Measurements from ENCODE around the gene WFDC1. TPM values are rescaled to one million over a fixed set of nuclear protein-coding genes. Genes with fewer than 3 reads are reported as not detected.
"Not testable (repeated sequence)": the region's sequence is repeated elsewhere in the genome, so short reads cannot be mapped to it uniquely, and the experiment has no call there.

The WFDC1 gene
- total RNA-seq, 1 donor from 2014 or later = 334 TPM

DNA sequence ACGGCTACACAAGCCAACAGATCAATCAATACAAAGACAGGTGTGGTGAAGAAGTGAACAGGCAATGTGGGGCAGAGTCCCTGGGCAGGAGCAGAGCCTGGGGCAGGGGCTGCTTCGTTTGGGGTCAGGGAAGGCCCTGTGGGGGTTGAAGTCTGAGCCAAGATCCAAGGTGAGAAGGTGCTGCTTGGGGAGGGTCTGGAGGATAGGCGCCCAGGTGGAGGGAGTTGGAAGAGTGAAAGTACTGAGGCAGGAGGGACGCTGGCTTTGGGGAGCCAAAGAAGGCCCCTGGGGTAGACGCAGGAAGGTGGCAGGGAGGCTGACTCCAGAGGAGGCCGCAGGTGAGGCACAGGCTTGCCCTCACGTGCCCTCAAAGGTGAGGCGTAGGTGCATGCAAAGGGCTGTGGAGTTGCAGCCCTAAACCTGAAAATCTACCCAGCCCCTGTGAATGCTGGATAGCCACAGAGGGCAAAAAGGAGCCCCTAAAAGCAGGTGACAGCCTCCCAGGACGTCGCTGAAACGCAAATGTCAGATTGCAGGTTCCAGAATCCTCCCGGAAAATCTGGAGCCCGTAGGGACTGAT, 33.3 kb downstream of the WFDC1 start:
- DNase-seq (ENCODE audit: low spot score) = no peak

DNA sequence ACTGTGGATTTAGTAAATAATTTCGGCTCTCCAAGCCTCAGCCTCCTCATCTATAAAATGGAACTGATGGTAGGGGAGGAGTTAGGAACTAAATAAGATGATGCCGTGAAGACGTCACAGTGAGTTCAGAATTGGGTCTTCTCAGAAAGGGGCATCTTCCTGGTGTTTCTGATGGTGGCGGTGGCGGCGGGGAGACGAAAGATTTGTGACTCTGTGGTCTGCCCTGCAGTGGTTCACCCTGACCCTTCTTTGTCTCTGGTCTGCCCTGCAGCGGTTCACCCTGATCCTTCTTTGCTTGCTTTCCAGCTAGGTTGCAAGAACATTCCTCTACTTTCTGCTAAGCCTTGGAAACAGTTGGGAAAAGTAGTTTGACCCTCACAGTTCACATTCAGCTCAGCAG, 34.3 kb downstream of the WFDC1 start:
- no peak for DNase-seq (ENCODE audit: low spot score)

DNA sequence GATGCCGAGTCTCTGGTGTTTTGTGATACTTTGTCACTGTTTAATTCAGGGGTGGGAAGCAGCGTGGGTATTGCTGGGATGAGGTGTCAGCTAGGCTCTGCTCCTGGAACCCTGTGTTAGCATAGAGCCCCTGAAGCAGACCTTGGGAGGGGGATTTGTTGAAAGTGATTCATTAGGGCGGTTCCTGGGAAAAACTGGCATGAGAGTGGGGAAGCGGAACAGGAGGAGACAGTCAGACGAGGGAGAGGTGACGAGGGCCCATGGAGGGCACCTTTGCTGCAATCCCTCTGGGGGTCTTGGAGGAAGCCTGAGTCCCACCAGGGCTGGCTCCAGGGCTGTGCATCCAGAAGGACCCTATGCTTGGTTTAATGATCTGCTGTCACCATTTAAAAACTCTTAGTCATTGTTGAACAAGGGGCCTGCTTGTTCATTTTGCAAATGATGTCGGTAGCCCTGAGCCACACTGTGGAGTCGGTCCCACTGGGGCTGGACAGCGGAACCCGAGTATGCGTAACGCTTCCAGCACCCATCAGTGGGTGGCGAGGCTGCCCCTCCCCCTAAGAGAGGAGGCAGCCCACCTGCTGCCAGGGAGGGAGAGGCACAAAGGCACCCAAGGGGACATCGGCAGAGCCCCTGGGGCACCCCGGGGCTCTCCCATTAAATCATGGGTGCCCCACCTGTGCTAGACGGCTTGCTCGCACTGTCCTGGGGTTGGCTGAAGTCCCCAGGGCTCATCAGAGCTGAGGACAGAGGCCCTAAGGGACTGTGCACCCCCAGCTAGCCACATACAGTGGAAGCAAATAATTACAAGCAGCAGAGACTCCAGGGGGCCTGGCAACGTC, 35.4 kb downstream of the WFDC1 start:
- no peak for DNase-seq (ENCODE audit: low spot score)

DNA sequence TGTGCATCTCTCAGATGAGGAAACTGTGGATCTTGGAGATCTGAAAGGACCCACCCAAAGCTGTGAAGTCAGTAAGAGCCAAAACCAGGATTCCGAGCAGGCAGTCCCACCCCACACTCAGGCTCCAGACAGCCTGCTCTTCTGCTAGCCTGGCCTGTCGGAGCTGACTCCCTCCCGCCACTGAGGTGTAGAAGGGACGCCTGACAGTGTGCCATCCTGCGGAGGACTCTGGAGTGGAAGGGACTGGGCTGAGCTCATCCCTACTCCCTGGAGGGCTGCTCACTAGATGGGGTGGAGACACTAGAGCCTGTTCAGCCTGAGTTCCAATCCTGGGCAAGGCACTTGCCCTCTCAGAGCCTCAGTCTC, 36.0 kb downstream of the WFDC1 start:
- no peak for DNase-seq (ENCODE audit: low spot score)

DNA sequence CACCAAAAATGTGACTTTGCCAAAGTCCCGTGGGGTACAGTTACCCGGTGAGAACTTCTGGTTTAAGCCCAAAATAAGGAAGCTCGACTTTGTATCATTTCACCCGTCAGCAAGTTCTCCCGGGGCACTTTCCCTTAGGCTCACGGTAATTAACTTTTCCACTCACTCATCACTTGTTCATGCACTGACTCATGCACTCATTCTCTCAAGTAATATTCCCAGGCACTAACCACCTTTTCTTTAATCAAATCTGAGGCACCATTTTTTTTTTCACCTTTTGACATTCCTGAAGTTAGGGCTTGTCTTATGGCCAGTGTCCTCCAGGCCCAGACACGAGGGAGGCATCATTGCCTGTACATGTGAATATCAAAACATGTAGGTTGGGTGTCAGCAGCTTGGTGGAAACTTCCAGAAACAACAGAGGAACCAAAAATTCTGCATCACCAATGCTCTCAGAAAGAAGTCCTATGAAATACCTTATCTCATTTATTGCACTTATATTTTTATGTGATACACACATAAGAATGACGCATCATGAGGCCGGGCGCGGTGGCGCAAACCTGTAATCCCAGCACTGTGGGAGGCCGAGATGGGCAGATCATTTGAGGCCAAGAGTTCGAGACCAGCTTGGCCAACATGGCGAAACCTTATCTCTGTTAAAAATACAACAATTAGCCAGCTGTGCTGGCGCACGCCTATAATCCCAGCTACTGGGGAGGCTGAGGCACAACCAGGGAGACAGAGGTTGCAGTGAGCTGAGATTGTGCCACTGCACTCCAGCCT, 37.5 kb downstream of the WFDC1 start:
- DNase-seq (ENCODE audit: low spot score) = no peak

DNA sequence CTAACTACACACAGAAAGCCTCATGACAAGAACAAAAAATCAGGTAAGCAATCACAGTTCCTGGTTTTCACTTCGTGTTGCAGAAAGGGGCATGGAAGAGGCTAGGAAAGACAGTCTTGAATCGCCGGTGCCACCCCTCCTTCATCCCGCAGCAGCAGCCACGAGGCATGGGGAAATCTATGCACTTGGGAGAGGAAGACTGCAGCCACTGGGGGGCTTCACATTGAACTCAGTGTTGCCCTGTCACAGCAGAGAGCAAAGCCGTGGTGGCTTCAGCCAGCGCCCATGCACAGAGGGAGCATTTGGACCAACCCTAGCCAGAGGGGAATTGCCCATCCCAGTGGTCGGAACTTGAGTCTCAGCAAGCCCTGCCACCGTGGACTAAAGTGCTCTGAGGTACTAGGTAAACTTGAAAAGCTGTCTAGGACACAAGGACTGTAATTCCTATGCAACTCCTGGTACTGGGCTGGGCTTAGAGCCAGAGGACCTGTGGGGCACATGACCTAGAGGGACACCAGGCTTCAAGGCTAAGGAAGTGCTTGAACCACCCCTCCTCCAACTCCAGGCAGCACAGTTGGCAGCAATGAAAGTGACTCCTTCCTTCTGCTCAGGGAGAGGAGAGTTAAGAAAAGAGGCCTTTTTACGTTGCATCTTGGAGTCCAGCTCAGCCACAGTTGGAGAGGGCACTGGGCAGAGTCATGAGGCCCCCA, 38.5 kb downstream of the WFDC1 start:
- no peak for DNase-seq (ENCODE audit: low spot score)

DNA sequence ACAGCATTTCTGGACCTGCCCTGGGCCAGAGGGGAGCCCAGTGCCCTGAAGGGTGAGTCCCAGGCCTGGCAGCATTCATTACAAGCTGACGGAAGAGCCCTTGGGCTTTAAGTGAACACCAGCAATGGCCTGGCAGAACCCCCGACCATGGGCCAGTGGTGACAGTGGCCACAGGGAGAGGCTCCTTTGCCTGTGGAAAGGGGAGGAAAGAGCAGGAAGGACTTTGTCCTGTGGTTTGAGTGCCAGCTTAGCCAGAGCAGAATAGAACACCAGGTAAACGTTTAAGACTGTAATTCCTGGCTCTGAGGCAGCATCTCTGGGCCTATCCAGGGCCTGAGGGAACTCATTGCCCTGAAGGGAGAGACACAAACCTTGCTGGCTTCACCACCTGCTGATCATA, 39.4 kb downstream of the WFDC1 start:
- DNase-seq (ENCODE audit: low spot score) = no peak

DNA sequence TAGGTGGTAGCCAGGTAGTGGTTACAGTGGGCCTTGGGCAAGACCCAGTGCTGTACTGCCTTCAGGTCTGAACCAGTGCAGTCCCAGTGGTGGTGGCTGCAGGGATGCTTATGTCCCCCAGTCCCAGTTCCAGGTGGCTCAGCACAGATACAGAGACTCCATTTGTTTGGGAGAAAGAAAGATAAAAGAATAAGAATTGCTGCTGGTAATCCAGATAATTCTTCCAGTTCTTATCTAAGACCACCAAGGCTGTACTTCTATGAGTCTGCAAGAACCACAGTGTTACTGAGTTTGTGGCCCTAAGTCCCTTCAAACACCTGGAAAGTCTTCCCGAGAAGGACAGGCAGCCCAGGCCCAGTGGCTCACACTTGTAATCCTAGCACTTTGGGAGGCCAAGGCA, 39.8 kb downstream of the WFDC1 start:
- DNase-seq (ENCODE audit: low spot score) = no peak

DNA sequence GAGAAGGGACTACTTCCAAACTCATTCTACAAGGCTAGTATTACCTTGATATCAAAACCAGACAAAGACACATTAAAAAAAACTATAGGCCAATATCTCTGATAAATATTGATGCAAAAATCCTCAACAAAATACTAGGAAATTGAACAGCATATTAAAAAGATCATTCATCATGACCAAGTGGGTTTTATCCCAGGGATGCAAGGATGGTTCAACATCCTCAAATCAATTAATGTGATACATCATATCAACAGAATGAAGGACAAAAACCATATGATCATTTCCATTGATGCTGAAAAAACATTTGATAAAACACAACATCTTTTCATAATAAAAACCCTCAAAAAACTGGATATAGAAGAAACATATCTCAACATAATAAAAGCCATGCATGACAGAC, 42.6 kb downstream of the WFDC1 start:
- not testable (repeated sequence) for DNase-seq (ENCODE audit: low spot score)

DNA sequence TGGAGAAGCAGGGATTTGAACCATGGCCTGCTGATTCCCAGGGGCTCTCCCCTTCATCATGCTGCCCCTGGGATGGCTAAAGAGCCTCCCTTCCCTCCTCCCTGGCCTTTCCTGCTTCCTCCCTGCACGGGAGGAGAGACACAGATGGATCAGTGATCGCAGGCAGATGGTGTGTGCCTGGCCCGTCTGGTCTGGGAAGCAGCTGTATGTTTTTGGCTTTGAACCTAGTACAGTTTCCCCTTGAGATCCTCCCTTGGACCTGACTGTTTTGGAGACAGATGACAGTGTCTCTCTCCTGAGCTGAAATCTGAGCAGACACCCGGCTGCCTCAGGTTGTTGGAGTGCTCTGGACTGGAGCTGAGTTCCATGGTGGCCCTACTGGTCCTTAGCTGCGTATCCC, 44.6 kb downstream of the WFDC1 start:
- DNase-seq (ENCODE audit: low spot score) = no peak

DNA sequence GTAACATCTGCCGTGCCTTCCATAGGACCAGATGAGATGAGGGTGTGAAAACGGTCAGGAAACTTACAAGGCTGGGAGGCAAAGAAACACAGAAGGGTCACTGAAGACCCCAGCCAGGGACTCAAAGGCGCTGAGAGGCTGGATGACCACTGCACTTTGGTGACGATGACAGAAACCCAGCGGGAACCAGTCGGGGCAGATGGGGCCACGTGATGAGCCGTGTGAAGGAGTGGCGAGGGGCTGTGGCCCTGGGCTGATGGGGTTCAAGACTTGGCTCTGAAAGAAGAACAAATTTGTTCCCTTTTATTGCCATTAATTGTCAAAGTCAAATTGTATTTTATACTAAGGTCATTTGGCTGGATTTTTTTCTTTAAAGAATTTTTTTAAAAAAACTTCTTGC, 45.1 kb downstream of the WFDC1 start:
- no peak for DNase-seq (ENCODE audit: low spot score)

DNA sequence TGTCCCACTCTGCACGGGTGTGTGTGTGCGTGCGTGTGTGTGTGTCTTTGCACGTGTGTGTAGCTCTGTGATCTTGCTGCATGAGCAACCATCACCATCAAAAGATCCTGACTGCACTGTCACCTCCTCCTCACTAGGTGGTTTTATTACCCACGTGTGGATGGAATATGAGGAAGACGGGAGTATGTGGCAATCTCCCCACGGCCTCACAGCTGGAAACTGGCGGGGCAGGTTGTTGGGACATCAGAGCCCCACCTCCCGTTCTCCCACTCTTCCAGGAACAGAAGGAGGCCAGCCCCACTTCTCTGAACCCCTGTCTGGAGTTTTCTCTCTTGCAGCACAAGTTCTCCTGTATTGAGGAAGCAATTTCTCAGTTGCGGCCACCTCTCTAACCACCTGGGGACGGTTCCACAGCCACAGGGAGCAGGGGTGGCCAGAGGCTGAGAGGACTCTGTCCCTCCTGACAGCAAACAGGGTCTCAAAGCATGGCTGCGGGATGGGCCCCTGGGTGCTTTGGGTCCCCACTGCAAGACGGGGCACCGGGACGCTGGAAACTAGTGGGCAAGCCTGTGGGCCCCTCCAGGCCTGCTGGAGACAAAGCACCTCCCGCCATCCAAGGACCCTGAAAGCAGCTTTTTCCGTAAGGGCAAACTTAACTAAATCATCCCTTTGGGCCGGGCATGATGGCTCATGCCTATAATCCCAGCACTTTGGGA, 45.8 kb downstream of the WFDC1 start:
- no peak for DNase-seq (ENCODE audit: low spot score)

DNA sequence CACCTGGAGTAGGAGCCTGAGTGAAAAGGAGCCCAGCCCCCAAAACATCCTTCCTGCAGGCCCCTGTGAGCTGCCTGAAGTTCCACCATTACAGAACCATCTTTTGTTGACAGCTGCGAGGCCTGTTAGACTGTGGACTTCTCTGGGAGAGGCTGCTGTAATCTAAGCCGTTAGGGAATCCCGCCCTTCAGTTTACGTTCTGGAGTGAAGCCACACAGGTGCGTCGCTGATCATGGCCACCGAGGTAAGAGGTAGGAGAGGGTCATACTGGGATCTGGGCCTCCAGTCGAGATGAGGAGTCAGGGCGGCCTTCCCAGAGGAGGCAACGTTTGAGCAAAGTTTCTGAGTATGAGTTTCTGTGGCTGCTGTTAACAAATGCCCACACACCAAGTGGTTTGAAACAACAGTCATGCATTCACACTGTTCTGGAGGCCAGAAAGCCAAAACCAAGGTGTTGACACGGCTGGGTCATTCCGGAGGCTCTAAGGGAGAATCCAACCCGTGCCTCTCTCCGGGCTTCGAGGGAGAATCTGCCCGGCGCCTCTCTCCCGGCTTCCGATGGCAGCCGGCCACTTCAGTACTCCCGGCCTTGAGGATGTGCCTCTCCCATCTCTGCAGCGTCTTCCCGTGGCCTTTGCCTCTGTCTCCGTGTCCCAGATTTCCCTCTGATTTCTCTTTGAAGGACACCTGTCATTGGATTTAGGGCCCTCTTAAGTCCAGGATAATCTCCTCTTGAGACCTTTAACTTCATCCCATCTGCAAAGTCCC, 47.0 kb downstream of the WFDC1 start:
- no peak for DNase-seq (ENCODE audit: low spot score)

DNA sequence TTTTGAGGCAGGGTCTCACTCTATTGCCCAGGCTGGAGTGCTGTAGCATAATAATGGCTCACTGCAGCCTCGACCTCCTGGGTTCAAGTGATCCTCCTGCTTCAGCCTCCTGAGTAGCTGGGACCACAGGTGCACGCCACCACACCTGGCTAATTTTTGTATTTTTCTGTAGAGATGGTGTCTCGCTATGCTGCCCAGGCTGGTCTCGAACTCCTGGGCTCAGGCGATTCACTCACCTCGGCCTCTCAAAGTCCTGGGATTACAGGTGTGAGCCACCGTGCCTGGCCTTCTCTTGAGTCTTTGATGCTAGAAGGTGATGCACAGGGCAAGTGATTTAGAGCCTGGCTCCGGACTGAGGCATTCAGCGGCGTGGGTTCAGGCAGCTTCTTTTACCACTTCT, 49.1 kb downstream of the WFDC1 start:
- not testable (repeated sequence) for DNase-seq (ENCODE audit: low spot score)

DNA sequence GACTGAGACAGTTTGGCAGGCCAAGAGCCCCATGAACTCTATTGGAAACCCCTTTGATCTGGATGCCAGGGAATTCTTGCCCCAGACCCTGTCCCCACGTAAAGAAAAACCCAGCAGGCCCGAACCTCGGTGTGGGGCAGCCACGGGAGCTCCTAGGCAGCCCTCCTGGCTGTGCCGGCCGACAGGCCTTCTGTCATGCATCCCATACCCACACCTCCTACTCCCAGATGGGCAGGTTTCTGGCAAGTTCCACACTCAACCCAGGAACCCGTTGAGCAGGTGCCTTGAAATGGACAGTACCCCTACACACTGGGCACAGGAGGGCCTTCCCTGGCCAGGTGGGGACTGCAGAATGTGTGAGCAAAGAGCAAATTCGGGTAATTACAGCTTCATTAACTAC, 50.1 kb downstream of the WFDC1 start:
- no peak for DNase-seq (ENCODE audit: low spot score)

DNA sequence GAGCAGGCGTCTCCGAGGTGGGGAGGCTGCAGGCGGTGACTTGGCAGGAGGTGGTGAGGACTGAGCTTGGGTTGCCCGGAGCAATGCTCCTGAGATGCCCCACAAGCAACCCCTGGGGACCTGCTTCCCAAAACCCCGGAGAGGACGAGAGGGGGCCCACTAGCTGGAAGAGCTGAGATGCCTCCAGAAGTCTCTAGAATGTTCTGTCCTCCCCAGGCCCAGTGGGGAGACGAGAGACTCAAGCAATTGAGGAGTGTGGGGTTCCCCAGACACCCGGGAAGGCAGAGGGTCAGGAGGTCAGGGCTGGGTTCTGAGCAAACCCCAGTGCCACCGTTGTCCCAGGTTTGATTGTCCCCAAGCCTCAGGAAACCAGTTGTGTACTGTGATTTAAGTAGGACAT, 52.5 kb downstream of the WFDC1 start:
- DNase-seq (ENCODE audit: low spot score) = no peak

DNA sequence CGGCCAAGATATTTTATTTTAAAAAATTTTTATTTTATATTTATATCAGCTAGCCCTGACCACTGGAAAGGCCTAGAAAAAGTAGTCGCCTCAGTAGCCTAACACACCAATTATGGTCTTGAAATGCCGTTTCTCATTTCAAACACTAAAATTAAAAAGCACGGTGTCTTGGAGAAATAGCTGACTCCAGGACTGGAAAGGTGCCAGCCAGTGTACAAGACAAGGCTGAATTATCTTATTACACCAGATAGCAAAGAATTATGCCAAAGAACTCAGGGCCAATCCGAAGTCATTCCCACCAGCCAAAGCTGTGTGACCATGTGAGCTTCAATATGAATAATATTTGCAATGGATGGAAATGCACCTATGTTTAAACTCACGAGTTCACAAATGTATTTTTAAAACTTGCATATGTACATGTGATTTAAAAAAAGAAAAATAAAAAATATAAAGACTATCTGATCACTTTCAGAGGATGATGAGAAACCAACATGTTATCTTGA, 53.8 kb downstream of the WFDC1 start:
- no peak for DNase-seq (ENCODE audit: low spot score)

DNA sequence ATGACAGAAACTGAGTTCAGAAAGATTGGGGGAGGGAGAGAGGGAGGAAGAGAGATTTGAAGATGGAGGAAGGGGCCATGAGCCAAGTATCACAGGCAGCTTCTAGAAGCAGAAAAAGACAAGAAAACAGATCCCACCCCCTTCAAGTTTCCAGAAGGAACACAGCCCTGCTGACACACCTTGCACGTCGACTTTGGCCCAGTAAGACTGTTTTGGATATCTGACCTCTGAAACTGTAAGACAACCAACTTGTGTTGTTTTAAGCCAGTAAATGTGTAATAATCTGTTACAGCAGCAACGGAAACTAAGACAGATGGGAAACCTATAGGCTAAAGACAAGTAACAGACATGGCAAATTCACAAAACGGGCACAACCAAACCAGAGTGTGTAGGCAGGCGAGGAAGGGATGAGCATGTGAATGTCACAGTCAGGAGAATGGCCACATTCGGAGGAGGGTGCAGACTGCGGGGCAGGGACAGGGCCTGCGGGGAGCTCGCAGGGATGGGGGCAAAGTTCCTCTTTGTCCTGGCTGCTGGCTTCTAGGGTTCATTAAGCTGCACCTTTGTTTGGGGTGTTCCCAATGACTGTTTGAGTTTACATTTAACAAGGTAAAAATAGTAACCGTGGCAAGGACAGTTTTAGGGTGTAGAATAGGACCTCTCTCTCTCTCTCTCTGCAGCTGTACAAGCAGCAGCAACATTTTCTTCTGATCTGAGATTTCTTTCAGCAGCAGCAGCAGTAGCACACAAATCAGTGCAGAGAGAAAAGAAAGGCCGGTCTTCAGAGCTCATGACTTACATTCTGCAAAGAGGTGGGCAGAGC, 55.4 kb downstream of the WFDC1 start:
- DNase-seq (ENCODE audit: low spot score) = no peak

DNA sequence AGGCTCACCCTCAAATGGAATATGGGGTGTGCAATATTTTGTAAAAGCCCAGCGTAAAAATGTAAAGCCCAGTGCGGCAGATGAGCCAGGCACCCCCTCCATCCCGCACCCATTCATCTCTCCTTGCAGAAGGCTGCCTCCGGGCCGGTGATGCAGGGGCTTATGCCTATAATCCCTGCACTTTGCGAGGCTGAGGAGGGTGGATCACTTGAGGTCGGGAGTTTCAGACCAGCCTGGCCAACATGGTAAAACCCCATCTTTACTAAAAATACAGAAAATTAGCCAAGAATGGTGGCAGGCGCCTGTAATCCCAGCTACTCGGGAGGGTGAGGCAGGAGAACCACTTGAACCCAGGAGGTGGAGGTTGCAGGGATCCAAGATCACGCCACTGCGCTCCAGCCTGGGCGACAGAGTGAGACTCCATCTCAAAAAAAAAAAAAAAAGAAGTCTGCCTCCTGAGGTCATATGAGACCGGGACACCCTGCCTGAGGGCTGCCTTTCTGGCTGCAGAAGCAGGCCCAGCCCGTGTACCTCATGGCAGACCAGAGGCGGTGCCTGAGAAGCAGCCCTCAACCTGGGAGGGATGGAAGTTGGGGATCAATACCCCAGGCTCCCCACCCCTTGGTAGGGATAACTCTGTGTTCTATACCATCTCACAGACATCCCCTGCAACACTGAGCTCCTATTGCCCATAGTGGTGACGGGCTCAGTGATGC, 56.2 kb downstream of the WFDC1 start:
- no peak for DNase-seq (ENCODE audit: low spot score)

Data from umbilical cord (tissue), 2 donors.